Superior temporal gyrus (tissue), 1 donor: Measurements from ENCODE around the gene CIB4.
"Not testable (repeated sequence)": the region's sequence is repeated elsewhere in the genome, so short reads cannot be mapped to it uniquely, and the experiment has no call there.

ENCODE experiments used
- DNase-seq: peaks from one replicate; pipeline ENCODE4 v3.0.0-alpha.2; 2016; ENCODE audit errors: extremely low spot score

CIB4 gene

GRCh38 chr2:26666671-26667070 lies 25.5 kb upstream of the CIB4 start:
- DNase-seq: no peak

- DNase-seq: not testable (repeated sequence)
Observed at GRCh38 chr2:26665296-26665695, 24.1 kb upstream of the CIB4 start.

GRCh38 chr2:26660363-26660962 lies 19.3 kb upstream of the CIB4 start:
- DNase-seq: no peak

DNA sequence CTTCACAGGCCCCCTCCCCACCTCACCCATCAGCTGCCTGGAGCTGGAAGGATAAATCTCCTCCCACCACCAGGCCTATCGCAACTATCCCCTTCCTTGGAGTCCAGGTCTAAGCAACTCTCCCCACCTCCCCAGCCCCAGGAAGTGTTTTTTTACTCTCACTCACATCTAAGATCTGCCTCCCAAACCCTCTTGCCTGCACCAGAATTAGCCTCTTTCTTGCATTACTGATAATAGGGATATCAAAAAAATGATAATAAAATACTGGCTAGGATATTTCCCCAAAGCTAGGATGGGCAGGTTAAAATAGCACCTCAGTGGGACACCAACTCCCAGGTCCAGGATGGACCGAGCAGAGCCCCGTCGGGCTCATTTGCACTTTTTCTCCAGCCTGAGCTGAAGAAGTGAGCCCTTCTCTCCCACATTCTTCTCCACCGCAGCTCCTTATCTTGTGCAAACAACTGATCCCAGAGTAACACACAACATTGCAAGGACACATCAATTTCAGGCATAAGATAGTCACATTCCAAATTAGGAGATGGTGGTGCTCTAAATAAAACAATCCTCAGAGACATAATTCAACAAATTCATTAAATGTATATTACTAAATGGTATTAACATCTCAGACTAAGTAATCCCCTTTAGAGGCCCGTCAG lies 17.7 kb upstream of the CIB4 start:
- no peak for DNase-seq

DNA sequence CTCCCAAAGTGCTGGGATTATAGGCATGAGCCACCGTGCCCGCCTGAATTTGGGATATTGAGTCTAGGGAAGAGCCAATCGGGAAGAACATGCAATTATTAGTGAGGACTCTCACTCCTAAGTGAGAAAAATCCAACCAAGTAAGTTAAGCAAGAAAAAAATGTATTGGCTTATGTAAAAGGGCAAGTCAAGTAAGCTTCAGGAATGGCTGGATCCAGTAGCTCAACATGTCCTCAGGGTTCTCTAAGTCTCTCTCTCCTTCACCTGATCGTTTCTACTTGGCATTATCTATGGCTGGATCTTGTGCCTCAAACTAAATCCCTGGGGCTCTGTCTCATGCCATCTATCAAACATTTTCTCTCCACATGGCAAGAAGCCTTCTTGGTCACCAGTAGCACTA lies 16.1 kb upstream of the CIB4 start:
- DNase-seq: no peak

- DNase-seq: no peak
Observed at GRCh38 chr2:26655611-26656195, 14.5 kb upstream of the CIB4 start.

GRCh38 chr2:26655120-26655519 lies 14.0 kb upstream of the CIB4 start:
- not testable (repeated sequence) for DNase-seq

GRCh38 chr2:26654061-26654340 lies 12.8 kb upstream of the CIB4 start:
- no peak for DNase-seq

GRCh38 chr2:26653207-26654060 lies 12.3 kb upstream of the CIB4 start:
- no peak for DNase-seq

DNA sequence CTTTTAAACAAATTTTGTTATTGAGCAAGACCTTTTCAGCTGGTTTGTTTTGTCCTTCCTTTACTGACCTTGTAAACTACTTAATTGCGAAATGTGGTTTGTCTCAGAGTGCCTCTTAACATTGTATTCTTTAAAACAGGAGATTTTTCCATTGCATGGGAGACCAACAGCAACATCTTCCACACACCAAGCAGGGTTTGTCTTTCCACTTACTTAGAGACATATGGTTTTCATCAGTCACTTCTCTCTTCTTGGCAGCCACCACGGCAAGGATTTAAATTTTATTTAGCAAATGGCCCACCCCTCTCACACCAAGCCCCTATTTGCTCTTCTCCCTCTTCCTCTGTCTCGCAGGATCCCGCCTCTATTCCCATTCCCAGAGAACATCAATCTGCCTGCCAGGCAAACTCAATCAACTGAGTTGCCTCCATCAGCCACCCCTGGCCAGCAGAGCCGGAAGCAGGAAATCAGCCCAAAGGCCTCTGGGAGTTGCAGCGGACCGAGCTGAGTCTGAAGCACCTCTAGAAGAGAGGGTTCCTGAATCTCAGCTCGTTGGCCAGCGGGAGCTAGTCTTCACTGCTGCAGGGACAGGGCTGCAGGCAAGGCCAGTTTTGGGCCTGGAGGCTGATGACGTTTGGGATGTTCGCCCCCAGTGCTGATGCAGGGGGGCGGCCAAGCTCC lies 11.3 kb upstream of the CIB4 start:
- DNase-seq: no peak

DNA sequence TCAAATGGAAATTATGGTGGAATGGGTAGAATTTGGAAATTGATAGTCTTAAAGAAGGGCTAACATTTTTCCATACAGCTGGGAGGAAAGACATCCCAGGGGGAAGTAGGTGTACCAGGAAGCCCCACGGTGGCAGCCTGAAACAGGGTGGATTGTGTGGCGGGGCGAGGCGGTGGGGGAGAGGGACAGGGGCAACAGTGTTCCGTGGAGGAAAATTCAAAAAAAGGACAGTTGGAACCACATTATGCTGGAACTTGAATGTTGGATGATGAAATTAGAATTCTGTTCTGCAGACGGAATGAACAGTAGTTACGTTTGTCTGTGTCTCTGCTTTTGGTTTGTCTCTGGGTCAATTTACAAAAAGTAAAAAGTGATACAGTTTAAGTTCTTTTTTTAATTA lies 10.6 kb upstream of the CIB4 start:
- no peak for DNase-seq

GRCh38 chr2:26651470-26651771 lies 10.3 kb upstream of the CIB4 start:
- DNase-seq: no peak

GRCh38 chr2:26650713-26651469 lies 9.7 kb upstream of the CIB4 start:
- DNase-seq: no peak

DNA sequence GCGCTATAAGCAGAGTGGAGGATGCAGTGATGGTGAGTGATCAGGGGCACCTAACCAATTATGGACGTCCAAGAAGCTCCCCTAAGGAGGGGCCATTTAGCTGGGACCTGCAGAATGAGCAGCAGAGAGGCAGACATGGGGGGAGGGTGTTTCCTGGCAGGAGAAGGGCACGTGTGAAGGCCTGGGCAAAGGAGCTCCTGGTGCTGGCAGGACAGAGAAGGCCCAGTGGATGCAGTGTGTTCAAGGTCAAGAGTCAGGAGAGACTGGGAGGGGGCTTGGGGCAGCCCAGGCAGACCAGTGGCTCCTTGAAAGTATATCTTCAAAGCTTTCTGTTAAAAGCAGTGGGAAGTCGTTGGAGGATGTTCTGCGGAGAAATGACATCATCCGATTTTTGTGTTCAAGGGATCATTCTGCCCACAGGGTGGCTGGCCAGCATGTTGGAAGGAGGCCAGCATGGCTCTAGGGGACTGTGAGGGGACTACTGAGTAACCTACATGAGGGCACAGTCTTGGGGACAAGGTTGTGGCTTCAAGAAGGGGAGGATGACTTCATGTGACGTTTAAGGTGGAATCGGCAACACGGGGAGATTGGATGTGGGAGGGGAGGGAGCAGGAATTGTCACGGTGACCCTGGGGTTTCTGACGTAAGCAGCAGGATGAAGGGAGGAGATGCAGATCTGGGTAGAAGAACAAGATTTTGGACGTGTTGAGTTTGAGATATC lies 9.0 kb upstream of the CIB4 start:
- DNase-seq: no peak

- DNase-seq: no peak
Observed at GRCh38 chr2:26649322-26649721, 8.2 kb upstream of the CIB4 start.

- DNase-seq: no peak
Observed at GRCh38 chr2:26648516-26648915, 7.3 kb upstream of the CIB4 start.

- no peak for DNase-seq
Observed at GRCh38 chr2:26647981-26648380, 6.8 kb upstream of the CIB4 start.

- DNase-seq: no peak
Observed at GRCh38 chr2:26646986-26647672, 6.0 kb upstream of the CIB4 start.

DNA sequence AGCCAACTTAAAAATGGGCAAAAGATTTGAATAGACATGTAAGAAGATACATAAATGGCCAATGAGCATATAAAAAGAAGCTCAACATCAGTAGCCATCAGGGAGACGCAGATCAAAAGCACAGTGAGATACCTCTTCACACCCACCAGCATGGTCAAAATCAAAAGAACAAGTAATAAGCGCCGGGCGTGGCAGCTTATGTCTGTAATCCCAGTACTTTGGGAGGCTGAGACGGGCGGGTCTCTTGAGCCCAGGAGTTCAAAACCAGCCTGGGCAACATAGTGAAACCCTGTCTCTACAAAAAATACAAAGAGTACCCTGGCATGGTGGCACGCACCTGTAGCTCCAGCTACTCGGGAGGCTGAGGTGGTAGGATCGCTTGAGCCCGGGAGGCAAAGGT lies 4.6 kb upstream of the CIB4 start:
- DNase-seq: no peak

GRCh38 chr2:26644188-26644835 lies 3.1 kb upstream of the CIB4 start:
- no peak for DNase-seq
